HG02938 (cell line): ENCODE results near the gene CYP8B1.

Source experiments
- ATAC-seq: cut with Tn5 transposase; IDR thresholded peaks from one replicate; pipeline ENCODE4 v1.9.1; 2021; ENCODE audit warnings: mild to moderate bottlenecking, moderate library complexity; ENCODE audit not compliant: unreplicated experiment

The CYP8B1 gene

DNA sequence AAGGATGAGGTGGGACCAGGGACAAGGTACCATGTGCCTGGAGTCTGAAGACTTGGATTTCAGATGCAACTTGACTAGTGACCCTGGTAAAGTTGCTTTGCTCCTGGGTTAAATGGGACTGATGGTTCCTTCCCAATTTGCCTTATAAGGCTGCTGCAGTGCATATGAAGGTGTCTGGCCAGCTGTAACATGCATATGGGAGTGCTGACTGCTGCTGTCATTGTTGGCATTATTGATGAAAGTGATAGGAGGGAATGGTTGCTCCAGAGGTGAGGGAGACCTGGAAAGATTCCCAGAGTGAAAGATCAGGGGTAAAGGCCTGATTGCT lies 20.5 kb downstream of the CYP8B1 start:
- ATAC-seq: no peak

DNA sequence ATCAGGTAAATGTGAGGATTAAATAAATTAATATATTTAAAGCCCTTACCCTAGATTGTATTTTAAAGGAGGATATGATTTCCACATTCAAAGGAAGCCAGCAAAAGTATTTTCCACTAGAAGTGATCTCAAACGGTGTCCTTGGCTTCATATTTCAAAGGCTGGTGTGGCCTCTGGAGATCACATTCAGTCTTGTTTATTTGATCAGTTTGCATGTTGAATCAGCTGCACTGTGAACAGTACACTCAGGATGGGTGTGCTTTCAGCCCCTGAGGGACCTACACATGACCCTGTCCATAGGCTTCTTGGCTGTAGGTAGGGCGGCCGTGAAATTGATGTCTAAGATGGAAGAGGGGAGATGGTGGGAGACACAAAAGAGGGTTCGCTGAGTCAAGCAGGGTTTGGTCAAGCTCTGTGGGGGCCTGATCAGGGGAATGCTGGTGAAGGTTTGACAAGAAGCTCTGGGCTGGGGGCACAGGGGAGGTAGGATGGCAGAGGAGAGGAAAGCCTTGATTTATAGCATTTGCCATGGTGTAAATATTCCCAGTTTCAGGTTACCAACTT lies 21.9 kb downstream of the CYP8B1 start:
- no peak for ATAC-seq

DNA sequence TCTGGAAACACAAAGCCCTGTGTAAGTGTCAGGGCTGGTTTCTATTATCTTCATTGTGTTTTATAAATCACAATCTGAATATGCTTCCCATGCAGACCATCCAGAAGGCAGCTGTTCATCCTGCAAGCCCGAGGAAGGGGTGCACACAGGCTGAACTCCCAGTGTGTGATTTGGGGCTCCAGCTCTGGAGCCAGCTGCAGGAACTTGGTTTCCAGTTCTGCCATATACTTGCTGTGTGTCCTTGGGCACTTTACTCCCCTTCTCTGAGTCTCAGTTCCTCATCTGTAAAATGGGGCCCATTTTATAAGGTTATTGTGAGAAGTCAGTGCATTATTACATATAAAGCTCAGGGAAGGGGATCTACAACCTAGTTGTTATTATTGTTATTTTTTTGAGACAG lies 22.6 kb downstream of the CYP8B1 start:
- ATAC-seq: no peak

DNA sequence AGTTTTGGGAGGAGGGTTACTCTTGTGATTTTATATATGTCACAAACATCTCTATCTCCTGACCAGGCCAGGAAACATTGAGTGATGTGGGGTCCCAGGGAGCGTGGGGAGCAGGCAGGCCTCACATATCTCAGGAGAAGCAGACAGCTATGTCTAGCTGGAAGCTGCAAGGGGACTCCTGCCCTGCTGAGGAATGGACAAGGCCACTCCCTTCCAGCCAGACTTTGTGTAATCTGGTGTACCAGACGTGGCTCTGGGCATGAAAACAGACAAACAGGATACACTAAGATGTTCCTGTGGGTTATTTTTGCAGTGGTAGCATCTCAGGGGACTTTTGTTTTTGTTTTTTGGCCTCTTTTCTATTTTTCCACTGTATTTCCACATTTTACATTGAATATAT lies 23.2 kb downstream of the CYP8B1 start:
- no peak for ATAC-seq

DNA sequence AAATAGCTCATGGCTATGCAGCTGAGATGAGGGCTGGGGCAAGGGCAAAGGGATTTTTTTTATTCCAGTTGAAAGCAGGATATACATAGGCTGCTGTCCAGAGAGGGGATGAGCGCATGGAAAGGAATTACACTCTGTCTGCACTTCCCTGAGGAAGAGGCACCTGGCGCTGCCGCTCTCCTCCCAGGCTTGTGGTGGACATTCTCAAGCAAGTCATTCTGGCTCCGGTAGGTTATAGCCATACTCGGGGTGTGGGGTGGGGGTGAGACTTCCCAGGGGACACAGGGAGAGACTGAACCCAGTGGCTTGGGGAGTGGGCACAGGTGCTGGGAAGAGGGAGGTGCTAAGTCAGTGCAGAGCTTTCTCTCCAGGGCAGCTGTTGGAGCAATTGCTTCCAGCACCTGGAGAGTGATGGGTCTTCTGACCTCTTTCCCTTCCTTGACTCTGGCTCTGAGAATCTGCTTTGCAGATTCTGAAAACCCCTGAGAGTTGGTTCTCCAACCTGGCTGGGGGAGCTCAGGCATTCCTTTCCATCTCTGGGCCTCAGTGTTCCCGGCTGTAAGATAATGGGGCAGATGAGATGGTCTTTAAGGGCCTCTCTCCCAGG lies 24.3 kb downstream of the CYP8B1 start:
- ATAC-seq: no peak

DNA sequence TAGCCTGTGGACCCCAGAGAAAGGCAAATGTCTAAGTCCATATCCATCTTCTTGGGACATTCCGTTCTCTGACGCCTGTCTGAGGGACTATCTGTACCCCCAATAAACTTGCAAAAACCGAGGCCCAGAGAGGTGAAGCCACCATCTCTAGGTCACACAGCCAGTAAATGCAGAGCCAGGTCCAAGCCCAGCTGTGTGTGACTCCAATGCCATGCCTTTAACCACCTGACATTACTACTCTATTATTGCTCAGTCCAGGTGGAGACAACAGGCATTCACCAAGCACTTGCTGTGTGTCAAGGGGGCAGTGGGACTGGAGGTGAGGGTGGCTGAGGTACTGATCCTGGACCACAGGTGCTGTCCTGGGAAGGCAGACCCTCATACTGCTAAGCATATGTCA lies 25.4 kb downstream of the CYP8B1 start:
- no peak for ATAC-seq

DNA sequence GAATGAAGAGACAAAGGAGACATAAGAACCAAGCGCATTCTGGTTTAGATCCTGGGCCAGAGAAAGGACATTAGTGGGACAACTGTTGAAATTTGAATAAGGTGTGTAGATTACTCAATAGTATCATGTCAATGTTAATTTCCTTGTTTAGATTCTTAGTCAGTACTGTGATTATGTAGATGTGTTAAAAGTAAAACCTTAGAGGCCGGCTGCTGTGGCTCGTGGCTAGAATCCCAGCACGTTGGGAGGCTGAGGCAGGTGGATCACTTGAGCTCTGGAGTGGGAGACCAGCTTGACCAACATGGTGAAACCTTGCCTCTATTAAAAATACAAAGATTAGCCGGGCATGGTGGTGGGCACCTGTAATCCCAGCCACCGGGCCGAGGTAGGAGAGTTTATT lies 26.7 kb downstream of the CYP8B1 start:
- no peak for ATAC-seq

DNA sequence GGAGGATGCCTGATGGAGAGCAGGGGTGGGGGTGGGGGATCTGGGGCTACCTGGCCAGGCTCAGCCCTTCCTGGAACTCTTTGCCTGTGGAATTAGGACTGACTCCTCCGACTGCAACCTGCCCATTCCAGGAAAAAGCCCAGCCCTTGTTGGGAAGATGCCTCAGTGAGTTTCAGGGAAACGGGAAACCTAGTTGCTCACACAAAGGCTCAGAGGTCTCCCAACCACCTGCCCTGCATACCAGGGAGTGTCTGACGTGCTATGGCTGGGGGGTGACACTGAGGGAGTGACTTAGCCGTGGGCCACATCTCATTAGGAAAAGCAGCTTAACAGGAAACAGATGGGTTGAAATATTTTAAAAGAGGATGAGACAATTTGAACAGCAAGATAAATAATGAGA lies 27.9 kb downstream of the CYP8B1 start:
- no peak for ATAC-seq

DNA sequence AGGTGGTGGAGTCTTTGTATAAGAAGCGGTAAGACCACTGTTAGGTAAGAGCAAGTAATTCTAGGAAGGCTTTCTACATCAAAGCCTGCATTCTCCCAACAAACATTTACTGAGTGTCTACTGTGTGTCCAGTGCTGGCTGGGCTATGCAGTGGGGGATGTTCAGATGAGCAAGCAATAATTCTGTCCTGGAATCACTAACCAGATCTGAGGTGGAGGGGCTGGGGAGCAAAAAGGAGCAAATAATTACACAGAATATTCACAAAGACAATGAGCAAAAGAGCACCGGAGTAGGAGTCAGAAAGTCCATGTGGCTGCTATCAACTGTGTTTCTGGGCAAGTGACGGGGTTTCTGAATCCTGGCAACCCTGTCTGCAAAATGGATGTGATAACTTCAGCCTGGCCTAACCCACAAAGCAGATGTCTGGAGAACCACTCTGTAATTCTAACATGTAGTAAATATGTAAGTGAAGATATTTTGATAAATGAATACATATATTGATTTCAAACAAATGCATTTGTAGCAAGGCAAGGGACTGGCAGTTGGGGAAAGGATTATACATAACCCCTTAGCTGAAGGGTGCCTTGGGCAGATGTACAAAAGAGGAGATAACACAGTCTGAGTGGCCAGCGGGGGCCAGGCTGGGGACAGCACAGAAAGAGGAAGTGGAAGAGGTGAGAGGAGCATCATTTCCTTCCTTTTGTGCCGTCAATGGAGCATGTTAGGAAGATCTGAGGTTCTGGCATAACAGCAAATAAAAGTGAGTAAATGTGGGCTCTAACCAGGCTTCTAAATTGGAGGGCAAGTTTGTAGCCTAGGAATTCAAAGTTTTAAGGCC lies 28.8 kb downstream of the CYP8B1 start:
- peak; percentile 65 for ATAC-seq

DNA sequence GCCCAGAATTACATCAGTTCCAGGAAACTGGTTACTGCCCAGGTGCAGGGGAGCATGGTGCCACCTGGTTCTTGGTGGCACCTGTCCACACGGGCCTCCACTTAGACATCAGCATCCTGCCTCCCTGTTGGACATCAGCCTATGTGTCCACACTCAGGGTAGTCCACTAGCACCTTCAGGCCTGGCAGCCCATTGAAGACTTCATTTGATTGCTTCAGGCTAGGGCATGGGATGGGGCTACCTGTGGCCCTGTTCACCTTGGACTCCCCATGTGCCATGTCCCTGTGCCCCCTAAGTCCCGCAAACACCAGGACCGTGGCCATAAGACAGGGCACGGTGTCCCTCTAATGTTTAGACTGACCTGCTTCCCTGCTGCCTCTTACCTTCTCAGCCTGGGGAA lies 30.9 kb downstream of the CYP8B1 start:
- ATAC-seq: no peak

DNA sequence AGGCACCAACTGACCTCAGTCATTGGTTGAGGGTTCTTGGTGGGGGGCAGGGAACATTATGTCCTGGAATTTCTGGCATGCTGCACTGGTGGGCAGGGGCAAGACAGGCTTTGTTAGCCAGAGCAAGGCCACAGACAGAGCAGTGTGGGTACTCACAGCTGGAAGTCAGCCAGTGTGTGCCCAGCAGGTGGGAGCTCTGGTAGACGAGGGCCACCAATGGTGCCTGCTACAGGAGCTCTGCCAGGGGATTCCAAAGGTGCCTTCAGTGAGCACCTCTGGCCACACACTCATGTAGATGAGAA lies 31.3 kb downstream of the CYP8B1 start:
- no peak for ATAC-seq

DNA sequence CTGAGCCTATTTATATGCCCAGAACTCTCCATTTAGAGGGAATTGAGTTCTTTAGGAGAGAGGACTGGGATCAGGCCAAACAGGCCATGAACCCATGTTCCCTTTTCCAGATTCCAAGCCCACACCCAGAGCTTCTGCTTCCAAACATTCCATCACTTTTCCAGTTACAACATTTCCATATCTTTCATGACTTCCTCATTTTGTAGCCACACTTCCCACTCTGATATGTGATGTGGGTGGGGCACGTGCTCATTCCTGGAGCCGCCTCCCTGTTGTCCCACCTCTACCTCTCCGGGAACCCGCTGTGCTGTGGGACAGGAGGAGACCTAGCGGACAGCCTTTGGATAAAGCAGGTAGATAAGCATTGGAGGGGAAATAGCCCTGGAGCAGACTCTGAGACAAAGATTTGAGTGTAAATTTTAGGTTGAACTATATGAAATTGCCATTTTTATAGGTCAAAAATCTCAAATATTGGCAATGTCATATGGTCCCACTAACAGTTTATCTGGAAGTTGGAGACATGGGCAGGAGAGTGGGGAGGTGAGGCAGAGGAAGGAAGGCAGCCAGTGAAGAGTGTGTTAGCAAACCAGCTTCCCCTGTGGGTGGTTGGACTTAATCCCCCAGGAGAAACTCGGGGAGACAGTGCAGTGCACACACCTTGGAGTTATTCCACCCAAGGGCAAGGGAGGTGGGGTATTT lies 31.8 kb downstream of the CYP8B1 start:
- no peak for ATAC-seq

DNA sequence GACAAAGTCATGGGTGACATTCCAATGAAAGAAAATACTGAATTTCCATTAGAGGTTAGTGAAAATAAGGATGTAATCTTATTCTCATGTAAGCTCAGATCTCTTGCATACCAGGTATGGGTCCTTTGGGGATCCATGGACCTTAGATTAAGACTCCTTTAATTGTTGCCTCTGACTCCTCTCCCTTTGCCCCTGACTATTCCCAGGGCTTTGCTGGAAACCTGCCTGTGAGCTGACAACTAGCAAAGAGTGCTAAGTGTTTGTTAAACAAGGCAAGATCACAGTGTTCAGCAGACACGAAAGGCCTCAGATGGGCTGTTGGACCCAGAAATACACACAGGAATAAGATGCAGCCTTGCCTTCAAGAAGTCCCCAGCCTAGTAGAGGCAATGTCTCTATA lies 34.3 kb downstream of the CYP8B1 start:
- no peak for ATAC-seq

DNA sequence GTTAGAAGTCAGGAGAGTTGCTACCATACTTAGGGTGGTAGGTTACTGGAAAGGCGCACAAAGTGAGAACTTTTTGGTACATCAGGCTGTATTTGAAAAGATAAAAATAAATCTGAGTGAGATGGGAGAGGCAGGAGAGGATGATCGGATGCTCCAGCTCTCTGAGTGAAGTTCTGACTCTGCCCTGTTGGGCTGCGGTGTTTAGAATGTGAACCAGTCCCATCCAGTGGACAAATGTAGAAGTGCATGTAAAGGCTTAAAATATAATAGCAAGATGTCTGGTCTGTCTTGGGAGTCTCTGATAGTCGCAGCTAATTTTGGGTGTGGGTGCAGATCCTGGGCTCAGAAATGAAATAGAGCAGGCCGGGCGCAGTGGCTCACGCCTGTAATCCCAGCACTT lies 36.1 kb downstream of the CYP8B1 start:
- ATAC-seq: peak; percentile 99

DNA sequence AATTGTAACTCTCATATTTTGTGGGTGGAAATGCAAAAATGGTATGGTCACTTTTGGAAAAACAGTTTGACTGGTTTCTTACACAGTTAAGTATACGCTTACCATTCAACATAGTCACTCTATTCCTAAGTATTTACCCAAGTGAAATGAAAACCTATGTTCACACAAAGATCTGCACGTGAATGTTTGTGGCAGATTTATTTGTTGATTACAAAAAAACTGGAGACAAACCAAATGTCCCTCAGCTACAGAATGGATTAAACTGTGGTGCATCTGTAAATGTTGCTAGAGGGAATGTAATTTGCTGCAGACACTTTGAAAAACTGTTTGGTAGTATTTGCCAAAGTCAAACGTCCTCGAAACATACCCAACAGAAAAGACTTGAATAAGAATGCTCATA lies 37.1 kb downstream of the CYP8B1 start:
- no peak for ATAC-seq

DNA sequence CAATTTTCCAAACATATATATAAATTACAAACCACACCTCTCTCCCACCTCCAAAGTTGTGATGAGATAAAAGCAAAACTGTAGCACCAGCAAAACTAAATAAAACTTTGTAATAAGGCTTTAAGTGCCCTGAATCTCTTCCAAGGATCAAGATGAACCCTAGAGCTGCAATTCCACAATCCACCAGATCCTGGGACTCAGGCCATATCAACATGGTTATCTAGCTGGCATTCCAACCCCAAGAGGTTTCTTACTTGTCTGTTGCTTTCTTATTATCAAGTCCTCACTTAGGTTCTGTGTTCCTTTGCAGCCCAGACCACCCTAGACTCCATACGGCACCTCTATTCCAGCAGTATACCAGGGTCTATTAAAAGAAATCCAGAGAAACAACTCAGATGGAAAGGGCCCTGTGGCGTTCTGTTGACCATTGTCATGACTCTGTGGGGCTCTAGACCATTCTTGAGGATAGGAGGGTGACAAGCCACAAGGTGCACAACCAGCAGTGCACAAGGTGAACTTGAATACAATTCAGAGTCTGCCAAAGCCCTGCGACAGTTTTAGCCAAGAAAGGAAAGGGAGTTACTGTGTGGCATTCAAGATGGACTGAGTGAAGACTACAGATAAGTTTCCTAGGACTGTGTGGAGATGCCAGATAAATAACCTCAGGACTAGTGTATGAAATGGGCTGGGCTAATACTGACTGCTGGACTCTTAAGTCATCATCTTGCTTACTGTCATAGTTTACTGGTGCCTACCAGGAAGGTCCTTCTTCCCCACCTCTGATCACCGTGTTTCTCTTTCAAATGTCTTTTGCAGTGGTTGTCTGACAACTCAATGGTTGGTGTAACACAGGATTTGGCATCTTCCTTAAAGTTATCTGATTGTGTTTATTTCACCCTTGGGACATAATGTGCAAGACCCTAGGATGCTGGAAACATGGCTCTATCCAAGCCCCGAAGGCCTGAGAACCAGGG lies 39.2 kb downstream of the CYP8B1 start:
- ATAC-seq: no peak

DNA sequence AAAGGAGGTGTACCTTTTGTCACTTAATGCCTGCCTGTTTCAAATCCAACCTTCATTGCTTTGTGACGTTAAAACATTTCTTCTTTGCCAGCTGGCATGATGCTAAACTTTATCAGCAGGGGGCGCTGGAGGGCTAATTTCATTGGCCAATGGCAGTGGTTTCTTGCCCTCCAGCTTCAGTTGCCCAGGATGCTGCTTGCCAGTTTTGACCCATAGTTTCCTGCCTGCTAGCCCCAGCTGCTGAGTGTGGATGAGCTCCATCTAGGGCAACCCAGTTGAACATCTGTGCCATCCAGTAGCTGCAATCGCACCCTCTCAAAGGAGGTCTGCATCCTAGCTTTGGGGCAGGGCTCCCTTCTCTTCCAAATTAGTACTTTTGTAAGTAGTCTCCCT lies 44.4 kb downstream of the CYP8B1 start:
- ATAC-seq: no peak

DNA sequence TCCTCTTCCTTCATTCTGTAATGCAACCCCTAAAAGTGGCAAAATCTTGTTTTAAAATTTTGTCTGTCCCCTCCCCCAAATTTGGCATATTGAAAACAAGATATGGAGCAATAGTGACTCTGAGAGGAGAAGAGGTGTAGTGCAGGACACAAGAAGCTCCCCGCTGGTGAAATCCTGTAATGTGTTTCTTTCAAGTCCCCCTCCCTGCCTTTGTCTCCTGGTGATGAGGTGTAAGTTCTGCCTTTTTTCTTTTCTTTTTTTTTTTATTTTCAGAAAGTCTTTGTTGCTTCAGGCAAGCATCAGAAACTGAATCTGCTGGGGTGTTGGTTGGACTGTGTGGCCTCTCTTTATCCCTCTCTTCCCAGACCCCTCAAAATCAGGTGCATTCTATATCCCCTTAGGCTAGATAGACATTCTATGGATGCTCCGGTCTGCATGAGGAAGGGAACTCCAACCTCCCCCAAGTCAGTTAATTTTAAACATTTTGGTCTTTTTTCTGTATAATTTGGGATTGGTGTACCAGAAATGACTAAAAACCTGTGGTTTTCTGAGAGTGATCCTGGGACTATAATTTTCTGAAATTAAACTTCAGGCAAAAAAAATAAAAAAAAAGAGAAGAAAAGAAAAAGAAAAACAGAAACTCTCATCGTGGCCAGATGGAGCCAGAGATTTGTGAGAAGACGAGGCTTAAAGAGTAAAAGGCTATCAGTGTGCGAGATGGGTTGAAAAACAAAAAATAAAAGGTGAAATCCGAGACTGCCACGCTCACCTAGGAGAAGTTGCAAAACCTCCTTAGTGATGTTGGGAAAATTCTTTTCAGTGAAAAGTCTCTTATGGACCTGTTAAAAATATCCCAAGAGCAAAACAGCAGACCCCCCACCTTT lies 45.0 kb downstream of the CYP8B1 start:
- ATAC-seq: no peak

DNA sequence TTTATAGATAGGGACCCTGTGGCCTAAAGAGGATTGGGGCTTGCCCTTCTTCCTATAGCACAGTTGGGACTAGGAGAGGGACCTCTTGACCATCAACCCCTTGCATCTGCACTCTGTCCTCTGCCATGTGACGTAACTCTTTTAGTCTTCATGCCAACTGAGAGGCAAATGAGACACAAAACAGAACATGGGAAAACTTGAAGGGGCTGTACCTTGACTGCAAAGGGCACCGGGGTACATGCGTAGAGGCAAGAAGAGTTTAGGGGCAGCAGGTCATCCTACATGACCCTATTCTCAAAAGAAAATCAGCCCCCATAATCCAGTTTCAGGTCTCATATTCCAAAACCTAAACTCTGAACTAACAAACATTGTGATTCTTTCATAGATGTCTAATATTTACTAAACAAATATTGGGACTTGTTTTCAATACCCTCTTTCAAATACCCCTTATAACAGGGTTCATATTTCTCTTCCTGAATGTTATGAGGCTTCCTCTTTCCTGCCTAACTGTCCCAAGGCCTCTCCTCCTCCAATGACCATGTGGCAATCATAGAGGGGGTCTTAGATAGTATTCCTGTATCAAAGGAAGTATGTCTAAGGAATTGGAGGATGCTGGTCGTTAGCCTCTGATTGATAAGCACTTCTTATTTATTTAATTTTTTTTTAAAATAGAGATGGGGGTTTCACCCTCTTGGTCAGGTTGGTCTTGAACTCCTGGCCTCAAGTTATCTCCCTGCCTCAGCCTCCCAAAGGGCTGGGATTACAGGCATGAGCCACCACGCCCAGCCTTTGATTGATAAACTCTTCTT lies 45.8 kb downstream of the CYP8B1 start:
- no peak for ATAC-seq
